Lung (tissue), 12 donors: ENCODE measurements around the gene RIN2. TPM values are rescaled to one million over a fixed set of nuclear protein-coding genes. Genes with fewer than 3 reads are reported as not detected.

Source experiments
- ATAC-seq: fragments of 200-7000 bp; cut with Tn5 transposase; one replicate; pipeline ENCODE4 v1.9.1; 2020; ENCODE audit warnings: moderate number of reproducible peaks; ENCODE audit not compliant: insufficient read depth, low FRiP score
- DNase-seq, 3 donors: peaks; one replicate each; pipeline ENCODE4 v3.0.0-alpha.2; 2013 to 2017
- H3K27ac ChIP-seq, 2 donors: one replicate each; pipeline ENCODE4 v1.5.1; 2013; ENCODE audit warnings: mild to moderate bottlenecking in 2 of 2, moderate library complexity in 2 of 2, control low read depth in 1 of 2, inconsistent platforms in 1 of 2, low read depth in 1 of 2, low read length in 1 of 2
- H3K27me3 ChIP-seq, 3 donors: one replicate each; pipeline ENCODE4 v1.5.1; 2013; ENCODE audit warnings: low read length in 2 of 3; ENCODE audit not compliant: control insufficient read depth in 3 of 3, insufficient read depth in 3 of 3
- H3K36me3 ChIP-seq, 4 donors: one replicate each; pipeline ENCODE4 v1.5.1; 2013; ENCODE audit warnings: low read length in 4 of 4, mild to moderate bottlenecking in 1 of 4, moderate library complexity in 1 of 4; ENCODE audit not compliant: control insufficient read depth in 4 of 4, insufficient read depth in 4 of 4
- H3K4me1 ChIP-seq, 5 donors: one replicate each; pipeline ENCODE4 v1.5.1; 2013; ENCODE audit warnings: low read length in 5 of 5, mild to moderate bottlenecking in 2 of 5, moderate library complexity in 1 of 5; ENCODE audit not compliant: control insufficient read depth in 5 of 5, insufficient read depth in 5 of 5
- H3K4me3 ChIP-seq: one replicate; pipeline ENCODE4 v1.5.1; 2013; ENCODE audit warnings: mild to moderate bottlenecking, control low read depth, moderate library complexity
- H3K9ac ChIP-seq, 2 donors: one replicate each; pipeline ENCODE4 v1.5.1; 2013; ENCODE audit warnings: low read length in 2 of 2, control low read depth in 1 of 2; ENCODE audit not compliant: insufficient read depth in 1 of 2
- H3K9me3 ChIP-seq, 4 donors: one replicate each; pipeline ENCODE4 v1.5.1; 2013; ENCODE audit warnings: low read length in 3 of 4, mild to moderate bottlenecking in 1 of 4, moderate library complexity in 1 of 4; ENCODE audit not compliant: control insufficient read depth in 4 of 4, insufficient read depth in 3 of 4
- CTCF ChIP-seq: IDR thresholded peaks from 2 replicates; pipeline ENCODE4 v1.5.1; 2012; ENCODE audit warnings: mild to moderate bottlenecking; ENCODE audit errors: control extremely low read depth, extremely low read depth
- WGBS, 2 donors: extraction: QIAGEN DNeasy Blood & Tissue Kit; methylation state at CpG; one replicate each; pipeline ENCODE4 v1.1.7; 2013; 5-methylcytosine and 5-hydroxymethylcytosine counted together
- polyA plus RNA-seq, 2 donors: library from polyadenylated mRNA; stranded (reverse); fragments of 200-250 nt; gene quantifications; one replicate each; pipeline ENCODE4 v1.2.1, GENCODE V29; 2013
- total RNA-seq, 2 donors: library from RNA; depleted of rRNA in 1 of 2; stranded (reverse); fragments of >200 nt in 1 of 2; gene quantifications; one replicate each; pipeline ENCODE4 v1.2.1, GENCODE V29; 2014 to 2021
- donor health status: control.
- donor health status: control.
- donor health status: Bipolar disorder and iron deficiency.
- donor health status: healthy.
- donor health status: DM: yes; HTN: yes; CAD: no.

The RIN2 gene
- total and polyA plus RNA-seq, 4 donors: 13.7 to 93.3 (median 64.7) TPM

- no peak for ATAC-seq
- Histone ChIP-seq H3K9ac (no peak overlapping the region), H3K4me1 (peaks cover 0 to 9% (median 1%) of the 10 kb centered on the region in 5 donors), H3K4me3 (no peak overlapping the region), H3K27me3 (no peaks in the 10 kb centered on the region), H3K27ac (no peak overlapping the region), H3K36me3 (peaks cover 0 to 4% (median 1%) of the 10 kb centered on the region in 4 donors), H3K9me3 (peaks cover 0 to 2% (median 0%) of the 10 kb centered on the region in 4 donors)
- no peak for TF ChIP-seq CTCF
- no peak for DNase-seq
- WGBS, 2 donors: 98 to 100% methylated on average over 2 of the region's 2 CpGs
Observed at GRCh38 chr20:19791887-19792286, 33.8 kb downstream of the RIN2 start.

DNA sequence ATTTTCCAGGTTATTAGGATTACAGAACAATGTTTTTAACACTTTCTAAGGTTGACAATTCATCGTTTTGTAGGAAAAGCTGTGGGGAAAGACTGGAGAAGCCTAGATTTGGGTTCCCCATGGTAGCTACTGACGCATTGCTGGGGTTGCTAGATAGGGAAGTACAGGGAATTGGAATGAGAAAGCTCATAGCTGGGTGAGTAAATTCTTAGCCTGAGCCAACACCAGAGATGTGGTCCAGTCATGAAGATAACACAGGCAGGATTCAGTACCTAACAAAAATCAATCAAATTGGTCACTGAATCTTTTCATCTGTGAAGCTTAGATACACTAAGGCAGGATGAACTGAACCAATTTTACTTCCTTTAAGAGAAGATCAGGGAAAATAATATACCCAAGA lies 35.7 kb downstream of the RIN2 start:
- H3K36me3 ChIP-seq: peaks cover 0 to 4% (median 1%) of the 10 kb centered on the region in 4 donors
- TF ChIP-seq CTCF: no peak
- peaks cover 0 to 2% (median 0%) of the 10 kb centered on the region in 4 donors for H3K9me3 ChIP-seq
- WGBS, 2 donors: 95 to 97% methylated on average over 2 of the region's 2 CpGs
- no peak overlapping the region for H3K27ac ChIP-seq
- H3K4me3 ChIP-seq: no peak overlapping the region
- H3K27me3 ChIP-seq: no peaks in the 10 kb centered on the region
- no peak for ATAC-seq
- H3K9ac ChIP-seq: no peak overlapping the region
- peaks cover 0 to 9% (median 1%) of the 10 kb centered on the region in 5 donors for H3K4me1 ChIP-seq
- DNase-seq: no peak

DNA sequence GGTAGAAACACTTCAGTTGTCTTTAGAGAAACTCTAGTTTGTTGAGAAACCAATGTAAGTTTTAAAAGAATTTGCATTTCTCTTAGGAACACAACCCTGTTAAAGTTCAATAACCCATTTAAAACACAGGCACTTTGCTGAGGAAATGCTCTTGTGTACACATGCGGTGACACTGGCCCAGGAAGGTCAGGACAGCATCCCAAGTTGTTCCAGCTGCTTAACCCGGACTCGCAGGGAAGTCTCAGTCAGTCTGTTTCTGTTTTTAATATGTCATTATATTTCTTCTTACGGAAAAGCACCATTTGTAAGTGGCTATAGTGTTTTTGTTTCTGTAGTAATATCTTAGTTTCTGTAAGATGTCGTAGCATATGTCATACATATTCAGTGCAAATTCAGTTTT lies 36.9 kb downstream of the RIN2 start:
- WGBS, 2 donors: 63 to 81% methylated on average over 5 of the region's 5 CpGs
- H3K9me3 ChIP-seq: no peaks in the 10 kb centered on the region
- TF ChIP-seq CTCF: no peak

DNA sequence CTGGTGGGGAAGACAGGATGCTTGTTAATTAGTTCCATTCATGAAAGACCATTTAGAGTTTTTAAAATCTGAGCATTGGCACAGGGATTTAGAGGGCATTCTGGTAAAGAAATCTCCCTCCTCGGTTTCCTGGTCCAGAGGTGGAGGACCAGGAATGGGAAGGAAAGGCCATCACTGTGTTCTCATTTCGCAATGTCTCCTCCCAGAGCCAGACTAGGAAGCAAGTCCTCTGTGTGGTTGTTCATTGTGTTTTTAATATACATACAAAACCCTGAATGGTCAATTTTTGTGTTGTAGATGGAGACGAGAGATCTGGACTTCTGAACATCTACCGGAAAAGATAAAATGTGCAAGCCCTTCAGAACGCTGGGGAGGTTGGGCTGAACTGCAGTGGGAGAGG lies 41.3 kb downstream of the RIN2 start:
- no peak for TF ChIP-seq CTCF
- no peaks in the 10 kb centered on the region for H3K27me3 ChIP-seq
- WGBS, 2 donors: 88 to 91% methylated on average over 5 of the region's 5 CpGs
- H3K36me3 ChIP-seq: peaks cover 0 to 17% (median 3%) of the 10 kb centered on the region in 4 donors
- ATAC-seq (no peak), DNase-seq (no peak)
- H3K4me3 ChIP-seq: no peak overlapping the region
- H3K9ac ChIP-seq: no peak overlapping the region
- H3K27ac ChIP-seq: no peak overlapping the region
- H3K4me1 ChIP-seq: peaks cover 0 to 7% (median 0%) of the 10 kb centered on the region in 5 donors
- H3K9me3 ChIP-seq: no peaks in the 10 kb centered on the region

More for the DNA sequence above, 36.9 kb downstream of the RIN2 start:
- Histone ChIP-seq H3K36me3 (peaks cover 0 to 6% (median 4%) of the 10 kb centered on the region in 4 donors), H3K27ac (peak overlapping the region in 1 of 2 donors; percentile 29), H3K4me3 (no peak overlapping the region), H3K27me3 (no peaks in the 10 kb centered on the region), H3K4me1 (peaks cover 0 to 9% (median 3%) of the 10 kb centered on the region in 5 donors), H3K9ac (no peak overlapping the region)
- no peak for ATAC-seq
- peak in 1 of 3 donors; percentile 45 for DNase-seq
